ENCODE data around the gene LILRB2.
"Not testable (repeated sequence)": the region's sequence is repeated elsewhere in the genome, so short reads cannot be mapped to it uniquely, and the experiment has no call there.

The LILRB2 gene

GRCh38 chr19:54281007-54281728 lies at the start of gene LILRB2:
Gene LILRB2, minus strand, starts transcription at chr19:54281110. Its CDS starts 614 bp downstream, at chr19:54280496.
- no peak for DNase-seq

GRCh38 chr19:54329476-54330165 lies 48.7 kb upstream of the LILRB2 start:
- no peak for DNase-seq

GRCh38 chr19:54328781-54329180 lies 47.9 kb upstream of the LILRB2 start:
- DNase-seq, result not testable (repeated sequence)

GRCh38 chr19:54325631-54326030 lies 44.7 kb upstream of the LILRB2 start:
- no peak for DNase-seq

- DNase-seq, result peak in 2 of 3 experiments; percentile 37 to 51
These were observed 44.3 kb upstream of the LILRB2 start for GRCh38 chr19:54325194-54325621.

- DNase-seq, result no peak
These were observed 43.2 kb upstream of the LILRB2 start for GRCh38 chr19:54324071-54324470.

- not testable (repeated sequence) for DNase-seq
These were observed 42.0 kb upstream of the LILRB2 start for GRCh38 chr19:54322934-54323333.

- not testable (repeated sequence) for DNase-seq
These were observed 41.4 kb upstream of the LILRB2 start for GRCh38 chr19:54322295-54322694.

- no peak for DNase-seq
These were observed 39.2 kb upstream of the LILRB2 start for GRCh38 chr19:54319892-54320670.

- DNase-seq, result no peak
These were observed 38.1 kb upstream of the LILRB2 start for GRCh38 chr19:54319049-54319448.

- DNase-seq, result no peak
These were observed 37.0 kb upstream of the LILRB2 start for GRCh38 chr19:54317965-54318240.

GRCh38 chr19:54317108-54317964 lies 36.4 kb upstream of the LILRB2 start:
- no peak for DNase-seq

GRCh38 chr19:54316746-54317107 lies 35.8 kb upstream of the LILRB2 start:
- DNase-seq, result no peak

GRCh38 chr19:54315956-54316355 lies 35.0 kb upstream of the LILRB2 start:
- no peak for DNase-seq

GRCh38 chr19:54312436-54313377 lies 31.8 kb upstream of the LILRB2 start, which contains the start of gene LILRA5:
Gene LILRA5, minus strand, starts transcription at chr19:54313166. Its CDS starts 147 bp downstream, at chr19:54313019.
- no peak for DNase-seq

GRCh38 chr19:54312011-54312410 lies 31.1 kb upstream of the LILRB2 start:
- DNase-seq, result no peak

- DNase-seq, result no peak
These were observed 30.6 kb upstream of the LILRB2 start for GRCh38 chr19:54311486-54311885.

GRCh38 chr19:54310543-54310942 lies 29.6 kb upstream of the LILRB2 start:
- DNase-seq, result no peak

- DNase-seq, result no peak
These were observed 28.9 kb upstream of the LILRB2 start for GRCh38 chr19:54309811-54310210.

GRCh38 chr19:54307389-54308020 lies 26.6 kb upstream of the LILRB2 start:
- no peak for DNase-seq

GRCh38 chr19:54305141-54305540 lies 24.2 kb upstream of the LILRB2 start:
- DNase-seq, result no peak

Data from NCI-H1417 (cell line).